Activated naive CD4-positive, alpha-beta T cell treated with Interleukin-2 at 50 U/mL for 16 hours (primary cell): ENCODE measurements around the gene GABBR2.
A peak's percentile ranks its signal among the peaks of the same experiment; 100 is the strongest.

Source experiments
- DNase-seq: peaks from one replicate; pipeline ENCODE4 v3.0.0-alpha.2; 2020

GABBR2 gene

GRCh38 chr9:98331536-98332259, 377.0 kb downstream of the GABBR2 start:
- no peak for DNase-seq

GRCh38 chr9:98330831-98331230, 377.9 kb downstream of the GABBR2 start:
- no peak for DNase-seq

GRCh38 chr9:98329904-98330303, 378.8 kb downstream of the GABBR2 start:
- DNase-seq, result no peak

- no peak for DNase-seq
These were observed 379.5 kb downstream of the GABBR2 start for GRCh38 chr9:98329281-98329680.

- no peak for DNase-seq
These were observed 380.0 kb downstream of the GABBR2 start for GRCh38 chr9:98328770-98329169.

- DNase-seq, result no peak
These were observed 380.6 kb downstream of the GABBR2 start for GRCh38 chr9:98328141-98328540.

GRCh38 chr9:98327249-98327561, 381.5 kb downstream of the GABBR2 start:
- DNase-seq, result no peak

GRCh38 chr9:98326459-98327248, 382.1 kb downstream of the GABBR2 start:
- no peak for DNase-seq

GRCh38 chr9:98324801-98325200, 383.9 kb downstream of the GABBR2 start:
- no peak for DNase-seq

- DNase-seq, result no peak
These were observed 385.0 kb downstream of the GABBR2 start for GRCh38 chr9:98323831-98324135.

GRCh38 chr9:98323051-98323830, 385.5 kb downstream of the GABBR2 start:
- no peak for DNase-seq

GRCh38 chr9:98321269-98321668, 387.5 kb downstream of the GABBR2 start:
- DNase-seq, result no peak

- DNase-seq, result no peak
These were observed 389.8 kb downstream of the GABBR2 start for GRCh38 chr9:98318834-98319478.

GRCh38 chr9:98318041-98318790, 390.5 kb downstream of the GABBR2 start:
- DNase-seq, result no peak

- DNase-seq, result no peak
These were observed 391.4 kb downstream of the GABBR2 start for GRCh38 chr9:98317134-98317857.

- no peak for DNase-seq
These were observed 392.1 kb downstream of the GABBR2 start for GRCh38 chr9:98316445-98317133.

- DNase-seq, result peak; percentile 71
These were observed 393.1 kb downstream of the GABBR2 start for GRCh38 chr9:98315551-98316060.

GRCh38 chr9:98315067-98315453, 393.7 kb downstream of the GABBR2 start:
- DNase-seq, result no peak

GRCh38 chr9:98314381-98315066, 394.2 kb downstream of the GABBR2 start:
- DNase-seq, result no peak

GRCh38 chr9:98312365-98312764, 396.4 kb downstream of the GABBR2 start:
- no peak for DNase-seq

GRCh38 chr9:98311541-98311940, 397.2 kb downstream of the GABBR2 start:
- DNase-seq, result no peak
